ENCODE measurements around the gene CHCHD10. TPM values are rescaled to one million over a fixed set of nuclear protein-coding genes. Genes with fewer than 3 reads are reported as not detected.
A peak's percentile ranks its signal among the peaks of the same experiment; 100 is the strongest.

The CHCHD10 gene
- total RNA-seq, 2 donors from 2014 or later = 19.4 TPM; not detected in 1

GRCh38 chr22:23722160-23722559 lies 45.6 kb downstream of the CHCHD10 start:
- ATAC-seq (ENCODE audit: insufficient number of reproducible peaks, low FRiP score, low read depth) (no peak), DNase-seq (ENCODE audit: low spot score) (no peak)
- Histone ChIP-seq H3K4me1 (ENCODE audit: control insufficient read depth in 1 of 2, low read depth in 2 of 2) (no peaks in the 10 kb centered on the region), H3K4me3 (no peak overlapping the region), H3K9me3 (no peaks in the 10 kb centered on the region), H3K27me3 (replicated peaks; ENCODE audit: insufficient read depth) (no peaks in the 10 kb centered on the region), H3K27ac (no peak overlapping the region), H3K36me3 (no peaks in the 10 kb centered on the region)
- no peak for TF ChIP-seq CTCF (IDR thresholded peaks at IDR 0.05)

GRCh38 chr22:23720855-23721254 lies 46.9 kb downstream of the CHCHD10 start:
- H3K36me3 ChIP-seq = no peaks in the 10 kb centered on the region

GRCh38 chr22:23718371-23719165 lies 49.2 kb downstream of the CHCHD10 start:
- ATAC-seq (ENCODE audit: insufficient number of reproducible peaks, low FRiP score, low read depth) = no peak
- no peak for TF ChIP-seq CTCF (IDR thresholded peaks at IDR 0.05)
- Histone ChIP-seq H3K27ac (no peak overlapping the region), H3K9me3 (no peaks in the 10 kb centered on the region), H3K4me3 (no peak overlapping the region), H3K27me3 (replicated peaks; ENCODE audit: insufficient read depth) (no peaks in the 10 kb centered on the region), H3K4me1 (ENCODE audit: control insufficient read depth in 1 of 2, low read depth in 2 of 2) (peaks cover 6 to 11% of the 10 kb centered on the region in 2 donors), H3K36me3 (peaks cover 8% of the 10 kb centered on the region)
- DNase-seq (ENCODE audit: low spot score) = no peak

More at GRCh38 chr22:23720855-23721254, 46.9 kb downstream of the CHCHD10 start:
- DNase-seq (ENCODE audit: low spot score) (no peak), ATAC-seq (ENCODE audit: insufficient number of reproducible peaks, low FRiP score, low read depth) (no peak)
- Histone ChIP-seq H3K4me3 (no peak overlapping the region), H3K4me1 (ENCODE audit: control insufficient read depth in 1 of 2, low read depth in 2 of 2) (peaks cover 6 to 9% of the 10 kb centered on the region in 2 donors), H3K9me3 (no peaks in the 10 kb centered on the region), H3K27ac (no peak overlapping the region), H3K27me3 (replicated peaks; ENCODE audit: insufficient read depth) (no peaks in the 10 kb centered on the region)
- no peak for TF ChIP-seq CTCF (IDR thresholded peaks at IDR 0.05)

GRCh38 chr22:23716811-23717801 lies 50.7 kb downstream of the CHCHD10 start:
- DNase-seq (ENCODE audit: low spot score) (peak; percentile 25), ATAC-seq (ENCODE audit: insufficient number of reproducible peaks, low FRiP score, low read depth) (peak; percentile 75)
- peaks cover 12% of the 10 kb centered on the region for H3K36me3 ChIP-seq
- no peaks in the 10 kb centered on the region for H3K27me3 ChIP-seq (replicated peaks; ENCODE audit: insufficient read depth)
- no peak for TF ChIP-seq CTCF (IDR thresholded peaks at IDR 0.05)
- H3K9me3 ChIP-seq = no peaks in the 10 kb centered on the region
- H3K4me3 ChIP-seq = peak overlapping the region; percentile 91
- H3K4me1 ChIP-seq (ENCODE audit: control insufficient read depth in 1 of 2, low read depth in 2 of 2) = peaks cover 6 to 11% of the 10 kb centered on the region in 2 donors
- peak overlapping the region; percentile 38 to 52 for H3K27ac ChIP-seq

Other genes with a start within 250 kb of the CHCHD10 start
- not detected for gene IGLL1, start 187.7 kb downstream of the CHCHD10 start, total RNA-seq
- gene DRICH1, start 135.7 kb downstream of the CHCHD10 start, total RNA-seq = not detected
- gene RGL4, start 77.0 kb downstream of the CHCHD10 start, total RNA-seq = not detected
- 10 to 100 TPM in 1 of 2 donors, 1 to 10 TPM in 1; 8.4 to 13.8 TPM for gene ZNF70, start 16.9 kb downstream of the CHCHD10 start, total RNA-seq
- not detected for gene VPREB3, start 13.5 kb downstream of the CHCHD10 start, total RNA-seq
- gene C22orf15, start 5.0 kb downstream of the CHCHD10 start, total RNA-seq = not detected
- 10 to 100 TPM in 1 of 2 donors, 1 to 10 TPM in 1; 2.0 to 10.2 TPM for gene MMP11, start 4.9 kb upstream of the CHCHD10 start, total RNA-seq
- gene SMARCB1, start 19.0 kb upstream of the CHCHD10 start, total RNA-seq = 10 to 100 TPM; 43.5 to 50.0 TPM
- gene DERL3, start 71.0 kb upstream of the CHCHD10 start, total RNA-seq = 1 to 10 TPM; 2.5 to 3.0 TPM
- gene SLC2A11, start 89.9 kb upstream of the CHCHD10 start, total RNA-seq = 10 to 100 TPM in 1 of 2 donors, 1 to 10 TPM in 1; 9.2 to 25.5 TPM
- gene MIF, start 126.4 kb upstream of the CHCHD10 start, total RNA-seq = 100 to 1,000 TPM; 152 to 157 TPM
- gene GSTT2B, start 193.2 kb upstream of the CHCHD10 start, total RNA-seq = 1 to 10 TPM in 1 of 2 donors, not detected in 1; 3.6 TPM
- 1 to 10 TPM in 1 of 2 donors, not detected in 1; 5.4 TPM for gene DDTL, start 198.9 kb upstream of the CHCHD10 start, total RNA-seq
- 10 to 100 TPM; 38.8 to 45.5 TPM for gene DDT, start 206.5 kb upstream of the CHCHD10 start, total RNA-seq
- gene GSTT2, start 212.2 kb upstream of the CHCHD10 start, total RNA-seq = not detected
- gene GSTT4, start 237.5 kb upstream of the CHCHD10 start, total RNA-seq = not detected
- gene CABIN1, start 243.3 kb upstream of the CHCHD10 start, total RNA-seq = 10 to 100 TPM; 77.7 to 91.5 TPM

Data from thoracic aorta (tissue), 2 donors.